Airway epithelial cell (primary cell): ENCODE measurements around the gene PARS2. TPM values are rescaled to one million over a fixed set of nuclear protein-coding genes. Genes with fewer than 3 reads are reported as not detected.

Experiments used
- total RNA-seq: library from RNA; depleted of rRNA; stranded (reverse); fragments of >200 nt; gene quantifications from 2 replicates; pipeline ENCODE4 v1.2.3, GENCODE V29; 2015

Gene PARS2
- total RNA-seq: 5.5 and 6.6 TPM in 2 replicates

DNA sequence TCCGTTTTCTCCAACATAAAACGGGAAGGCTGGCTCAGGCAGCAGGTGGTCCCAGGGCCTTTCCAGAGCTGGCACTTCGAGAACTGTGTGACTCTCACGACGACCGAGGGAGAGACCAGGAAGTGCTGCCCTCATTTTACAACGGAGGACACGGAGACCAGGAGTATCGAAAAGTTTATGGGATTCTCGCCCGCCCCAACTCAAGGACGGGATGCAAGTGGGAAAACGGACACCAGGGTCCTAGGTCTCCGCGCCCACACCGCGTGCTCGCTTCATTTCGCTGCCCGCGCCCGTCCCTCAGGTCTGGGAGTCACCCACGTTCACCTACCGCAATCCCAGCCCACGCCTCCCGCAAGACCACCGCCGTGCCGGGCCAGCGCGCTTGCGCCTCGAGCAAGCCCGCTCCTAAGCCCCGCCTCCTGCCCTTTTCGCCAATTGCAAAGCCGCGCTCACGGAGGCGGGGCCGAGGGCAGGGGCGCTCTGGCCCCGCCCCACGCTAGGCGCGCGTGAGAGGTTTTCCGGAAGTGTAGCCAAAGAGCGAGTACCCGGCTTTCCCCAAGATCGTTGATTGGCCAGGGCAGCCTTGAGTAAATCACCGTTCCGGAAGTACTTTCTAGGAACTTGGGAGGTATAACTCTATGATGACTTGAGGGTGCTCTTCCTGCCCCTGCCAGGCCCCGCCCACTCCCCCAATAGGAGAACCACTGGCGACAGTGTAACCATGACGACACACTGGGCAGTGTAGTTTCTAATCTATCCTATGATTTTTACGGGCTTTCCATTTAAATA lies at the start of gene PARS2:
PARS2 (minus strand) TSS at position 391 of the 789 bp plus-strand sequence. CDS start 5,362 bp downstream, outside the sequence.

DNA sequence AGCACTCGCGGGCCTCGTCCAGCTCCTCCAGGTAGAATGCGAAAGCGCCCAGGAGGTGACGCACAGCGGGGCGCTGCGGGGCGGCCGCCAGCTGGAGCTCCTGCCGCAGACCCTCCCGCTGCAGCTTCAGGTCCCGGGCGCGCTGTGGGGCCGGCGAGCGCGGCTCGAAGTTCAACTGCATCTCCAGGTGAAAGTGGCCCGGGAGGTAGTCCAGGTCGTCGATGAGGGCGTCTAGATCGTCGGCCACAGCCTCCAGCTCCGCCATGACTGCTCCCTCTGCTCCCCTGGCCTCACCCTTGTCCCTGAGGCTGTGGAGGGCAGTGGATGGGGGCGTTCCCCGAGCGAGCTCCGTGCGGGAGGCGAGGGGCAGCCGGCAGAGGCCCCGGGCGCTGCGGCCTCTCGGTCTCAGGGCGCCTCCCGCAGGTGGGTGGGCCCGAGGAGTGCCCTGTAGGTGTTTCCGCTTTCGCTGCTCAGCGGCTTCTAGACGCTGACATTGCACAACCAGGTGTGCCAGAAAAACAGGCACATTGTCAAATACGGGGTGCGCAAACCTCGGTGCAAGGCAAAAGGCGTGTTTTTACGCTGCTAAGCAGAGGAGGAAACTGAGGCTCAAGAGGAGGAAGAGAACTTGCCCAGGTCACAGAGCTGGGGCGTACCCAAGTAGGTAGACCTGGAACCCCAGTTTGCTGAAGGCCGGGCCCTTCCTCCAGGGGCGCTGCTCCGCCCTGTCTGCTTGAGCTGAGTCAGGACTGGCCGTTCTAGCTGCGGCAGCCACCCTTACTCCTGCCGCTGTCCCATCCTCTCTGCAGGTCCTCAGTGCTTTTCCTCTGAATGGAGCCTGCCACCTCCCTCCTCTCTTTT lies 36.8 kb upstream of the PARS2 start, which contains the start of gene TTC22:
TTC22 (minus strand) TSS at position 425 of the 861 bp plus-strand sequence; CDS start at position 265, 160 bp downstream.

DNA sequence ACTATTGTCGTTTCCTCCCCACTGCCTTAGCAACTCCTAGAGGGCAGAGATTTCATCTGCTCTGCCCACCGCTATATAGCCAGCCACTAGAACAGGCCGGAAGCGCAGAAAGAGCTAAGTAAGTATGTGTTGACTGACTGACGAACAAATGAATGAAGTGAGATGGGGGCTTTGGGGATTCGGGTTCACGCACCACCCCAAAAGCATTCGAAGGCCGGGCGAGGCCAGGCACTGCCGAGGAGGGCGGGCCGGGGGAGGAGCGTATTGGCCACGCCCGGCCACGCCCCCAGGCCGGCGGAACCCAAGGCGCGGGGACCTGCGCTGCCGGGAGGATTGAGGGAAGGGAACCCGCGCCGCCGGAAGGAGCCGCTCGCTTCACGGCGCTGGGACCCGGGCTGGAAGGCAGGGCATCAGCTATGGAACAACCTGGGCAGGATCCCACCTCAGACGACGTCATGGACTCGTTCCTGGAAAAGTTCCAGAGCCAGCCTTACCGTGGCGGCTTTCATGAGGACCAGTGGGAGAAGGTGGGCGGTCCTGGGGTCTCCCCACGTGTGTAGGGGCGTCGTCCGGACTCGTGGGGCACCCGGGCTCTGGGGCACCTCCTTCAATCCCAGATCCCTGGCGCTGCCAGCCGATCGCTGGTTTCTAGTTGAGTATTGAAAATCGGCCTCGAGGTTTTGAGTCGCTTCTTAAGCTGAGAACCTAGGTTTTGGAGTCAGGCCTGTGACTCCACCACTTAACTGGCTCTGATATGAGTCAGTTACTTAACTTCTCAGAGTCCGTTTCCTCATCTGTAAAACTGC lies 48.6 kb downstream of the PARS2 start, which contains the start of gene TTC4:
TTC4 (plus strand) TSS at position 369 of the 806 bp plus-strand sequence; CDS start at position 417, 48 bp downstream.

Other genes starting within 250 kb of the PARS2 start
- gene ACOT11, start 216.3 kb downstream of the PARS2 start, total RNA-seq: 6.2 and 8.2 TPM in 2 replicates
- gene FAM151A, start 141.0 kb downstream of the PARS2 start, total RNA-seq: not detected in 2 replicates
- not detected in 2 replicates for gene MROH7, start 122.7 kb downstream of the PARS2 start, total RNA-seq
- gene TTC4, start 48.7 kb downstream of the PARS2 start, total RNA-seq: 21.6 and 26.2 TPM in 2 replicates
- gene TTC22, start 36.8 kb upstream of the PARS2 start, total RNA-seq: 18.1 and 20.2 TPM in 2 replicates
- gene DHCR24, start 122.7 kb upstream of the PARS2 start, total RNA-seq: 420 and 515 TPM in 2 replicates
- gene TMEM61, start 216.1 kb upstream of the PARS2 start, total RNA-seq: 0.85 and 1.5 TPM in 2 replicates
- not detected in 2 replicates for gene BSND, start 234.4 kb upstream of the PARS2 start, total RNA-seq